ENCODE measurements around the gene TNFRSF12A. TPM values are rescaled to one million over a fixed set of nuclear protein-coding genes. Genes with fewer than 3 reads are reported as not detected.

The TNFRSF12A gene
- total RNA-seq, 4 donors from 2014 or later, result 2.3 to 59.6 (median 30.5) TPM

DNA sequence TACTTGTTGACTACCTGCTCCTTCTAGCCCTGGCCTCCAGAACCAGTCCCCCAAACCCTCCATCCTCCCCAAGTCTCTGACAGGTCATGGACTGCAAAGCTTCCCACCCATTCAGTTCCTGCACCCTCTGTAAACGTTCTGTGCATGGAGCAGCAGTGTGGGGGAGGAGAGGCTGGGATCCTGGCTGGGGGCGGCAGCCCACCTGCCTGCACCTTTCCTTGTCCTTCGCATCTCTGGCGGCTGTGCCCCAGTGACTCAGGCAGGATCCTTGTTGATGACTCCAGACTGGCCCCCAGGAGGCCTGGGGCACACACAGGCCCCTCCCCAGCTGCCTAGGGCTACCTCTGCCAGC is 38.3 kb upstream of the TNFRSF12A start:
- DNase-seq (ENCODE audit: low spot score in 2 of 2), result no peak
- TF ChIP-seq EP300 (IDR thresholded peaks at IDR 0.05), result no peak
- TF ChIP-seq POLR2AphosphoS5 (IDR thresholded peaks at IDR 0.05), result no peak
- TF ChIP-seq, protein P1, sequence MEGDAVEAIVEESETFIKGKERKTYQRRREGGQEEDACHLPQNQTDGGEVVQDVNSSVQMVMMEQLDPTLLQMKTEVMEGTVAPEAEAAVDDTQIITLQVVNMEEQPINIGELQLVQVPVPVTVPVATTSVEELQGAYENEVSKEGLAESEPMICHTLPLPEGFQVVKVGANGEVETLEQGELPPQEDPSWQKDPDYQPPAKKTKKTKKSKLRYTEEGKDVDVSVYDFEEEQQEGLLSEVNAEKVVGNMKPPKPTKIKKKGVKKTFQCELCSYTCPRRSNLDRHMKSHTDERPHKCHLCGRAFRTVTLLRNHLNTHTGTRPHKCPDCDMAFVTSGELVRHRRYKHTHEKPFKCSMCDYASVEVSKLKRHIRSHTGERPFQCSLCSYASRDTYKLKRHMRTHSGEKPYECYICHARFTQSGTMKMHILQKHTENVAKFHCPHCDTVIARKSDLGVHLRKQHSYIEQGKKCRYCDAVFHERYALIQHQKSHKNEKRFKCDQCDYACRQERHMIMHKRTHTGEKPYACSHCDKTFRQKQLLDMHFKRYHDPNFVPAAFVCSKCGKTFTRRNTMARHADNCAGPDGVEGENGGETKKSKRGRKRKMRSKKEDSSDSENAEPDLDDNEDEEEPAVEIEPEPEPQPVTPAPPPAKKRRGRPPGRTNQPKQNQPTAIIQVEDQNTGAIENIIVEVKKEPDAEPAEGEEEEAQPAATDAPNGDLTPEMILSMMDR (IDR thresholded peaks at IDR 0.05), result no peak
- no peak for TF ChIP-seq POLR2A (IDR thresholded peaks at IDR 0.05)
- Histone ChIP-seq H3K4me3 (no peak overlapping the region), H3K27ac (no peak overlapping the region), H3K4me1 (peaks cover 45% of the 10 kb centered on the region), H3K27me3 (peaks cover 7% of the 10 kb centered on the region), H3K36me3 (no peaks in the 10 kb centered on the region), H3K9me3 (no peaks in the 10 kb centered on the region)
- 80% methylated on average over 4 of the region's 4 CpGs for WGBS

DNA sequence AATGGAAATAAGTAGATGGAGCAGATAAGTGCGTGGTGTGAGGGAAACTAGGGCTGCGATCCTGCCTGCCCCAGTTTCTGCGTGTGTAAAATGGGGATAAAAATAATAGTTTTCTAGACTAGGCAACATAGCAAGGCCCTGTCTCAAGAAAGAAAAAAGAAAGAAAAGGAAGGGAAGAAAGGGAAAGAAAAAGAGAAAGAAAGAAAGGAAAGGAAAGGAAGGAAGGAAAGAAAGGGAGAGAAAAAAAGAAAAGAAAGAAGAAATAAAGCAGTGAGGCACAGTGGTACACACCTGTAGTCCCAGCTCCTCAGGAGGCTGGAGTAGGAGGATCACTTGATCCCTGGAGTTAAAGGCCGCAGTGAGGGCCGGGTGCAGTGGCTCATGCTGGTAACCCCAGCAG is 37.8 kb upstream of the TNFRSF12A start:
- 65% methylated on average over 5 of the region's 5 CpGs for WGBS
- Histone ChIP-seq H3K4me3 (no peak overlapping the region), H3K27ac (no peak overlapping the region), H3K36me3 (no peaks in the 10 kb centered on the region), H3K4me1 (peaks cover 48% of the 10 kb centered on the region), H3K27me3 (peaks cover 13% of the 10 kb centered on the region), H3K9me3 (no peaks in the 10 kb centered on the region)
- DNase-seq (ENCODE audit: low spot score in 2 of 2), result no peak
- no peak for TF ChIP-seq EP300 (IDR thresholded peaks at IDR 0.05)
- TF ChIP-seq, protein P1 (IDR thresholded peaks at IDR 0.05), result no peak
- TF ChIP-seq POLR2A (IDR thresholded peaks at IDR 0.05), result no peak
- no peak for TF ChIP-seq POLR2AphosphoS5 (IDR thresholded peaks at IDR 0.05)

- TF ChIP-seq, protein P1 (IDR thresholded peaks at IDR 0.05), result peak; percentile 74 to 99
- TF ChIP-seq POLR2A (IDR thresholded peaks at IDR 0.05) (no peak), POLR2AphosphoS5 (IDR thresholded peaks at IDR 0.05) (no peak)
- H3K4me3 ChIP-seq, result peak overlapping the region; percentile 23
- 10% methylated on average over 33 of the region's 42 CpGs for WGBS
- H3K27ac ChIP-seq, result no peak overlapping the region
- H3K36me3 ChIP-seq, result no peaks in the 10 kb centered on the region
- H3K4me1 ChIP-seq, result peaks cover 48% of the 10 kb centered on the region
- H3K9me3 ChIP-seq, result no peaks in the 10 kb centered on the region
- peaks cover 26% of the 10 kb centered on the region for H3K27me3 ChIP-seq
- DNase-seq (ENCODE audit: low spot score in 2 of 2), result peak; percentile 85 to 90
These were observed 36.4 kb upstream of the TNFRSF12A start for GRCh38 chr16:2983706-2984136.

- Histone ChIP-seq H3K27ac (no peak overlapping the region), H3K4me1 (peaks cover 40% of the 10 kb centered on the region), H3K9me3 (no peaks in the 10 kb centered on the region), H3K4me3 (no peak overlapping the region), H3K27me3 (peaks cover 34% of the 10 kb centered on the region), H3K36me3 (no peaks in the 10 kb centered on the region)
- TF ChIP-seq POLR2AphosphoS5 (IDR thresholded peaks at IDR 0.05) (no peak), EP300 (IDR thresholded peaks at IDR 0.05) (no peak), POLR2A (IDR thresholded peaks at IDR 0.05) (no peak)
- TF ChIP-seq, protein P1 (IDR thresholded peaks at IDR 0.05), result no peak
- no peak for DNase-seq (ENCODE audit: low spot score in 2 of 2)
- 54% methylated on average over 3 of the region's 9 CpGs for WGBS
These were observed 34.7 kb upstream of the TNFRSF12A start for GRCh38 chr16:2985462-2985861.

GRCh38 chr16:2985893-2986355 is 34.2 kb upstream of the TNFRSF12A start:
- 86% methylated on average over 5 of the region's 15 CpGs for WGBS

More at GRCh38 chr16:2985893-2986355, 34.2 kb upstream of the TNFRSF12A start:
- H3K4me1 ChIP-seq, result peaks cover 36% of the 10 kb centered on the region
- no peak for DNase-seq (ENCODE audit: low spot score in 2 of 2)
- no peaks in the 10 kb centered on the region for H3K9me3 ChIP-seq
- TF ChIP-seq POLR2AphosphoS5 (IDR thresholded peaks at IDR 0.05) (no peak), POLR2A (IDR thresholded peaks at IDR 0.05) (no peak), EP300 (IDR thresholded peaks at IDR 0.05) (no peak)
- TF ChIP-seq, protein P1 (IDR thresholded peaks at IDR 0.05), result no peak
- H3K27ac ChIP-seq, result no peak overlapping the region
- no peak overlapping the region for H3K4me3 ChIP-seq
- H3K27me3 ChIP-seq, result peaks cover 34% of the 10 kb centered on the region
- H3K36me3 ChIP-seq, result no peaks in the 10 kb centered on the region
